Parathyroid adenoma (tissue), 2 donors: ENCODE results near the gene CPO.
"Not testable (repeated sequence)": the region's sequence is repeated elsewhere in the genome, so short reads cannot be mapped to it uniquely, and the experiment has no call there.

Experiments used
- H2AFZ ChIP-seq: fragments of 300-600 bp; sonication (generic); one replicate; pipeline ENCODE4 v1.7.0; 2017; ENCODE audit warnings: antibody characterized with exemption, mild to moderate bottlenecking
- H3K27ac ChIP-seq: fragments of 300-600 bp; sonication (generic); one replicate; pipeline ENCODE4 v1.7.0; 2017
- H3K27me3 ChIP-seq: fragments of 300-600 bp; sonication (generic); one replicate; pipeline ENCODE4 v1.7.0; 2017; ENCODE audit warnings: low read length; ENCODE audit not compliant: control insufficient read depth, insufficient read depth
- H3K36me3 ChIP-seq: fragments of 300-600 bp; sonication (generic); one replicate; pipeline ENCODE4 v1.7.0; 2017; ENCODE audit warnings: low read length; ENCODE audit not compliant: control insufficient read depth, insufficient read depth
- H3K4me1 ChIP-seq: fragments of 300-600 bp; sonication (generic); one replicate; pipeline ENCODE4 v1.7.0; 2017; ENCODE audit warnings: control low read depth
- H3K4me2 ChIP-seq: fragments of 300-600 bp; sonication (generic); one replicate; pipeline ENCODE4 v1.7.0; 2017; ENCODE audit warnings: low read length
- H3K4me3 ChIP-seq: fragments of 300-600 bp; sonication (generic); one replicate; pipeline ENCODE4 v1.7.0; 2017; ENCODE audit warnings: low read depth, low read length
- H3K79me2 ChIP-seq: fragments of 300-600 bp; sonication (generic); one replicate; pipeline ENCODE4 v1.7.0; 2017; ENCODE audit warnings: control low read depth
- H3K9ac ChIP-seq: fragments of 300-600 bp; sonication (generic); one replicate; pipeline ENCODE4 v1.7.0; 2017; ENCODE audit warnings: mild to moderate bottlenecking
- H3K9me3 ChIP-seq: fragments of 300-600 bp; sonication (generic); one replicate; pipeline ENCODE4 v1.7.0; 2017; ENCODE audit warnings: low read length; ENCODE audit not compliant: control insufficient read depth
- CTCF ChIP-seq: fragments of 300-600 bp; sonication (generic); IDR thresholded peaks from one replicate; pipeline ENCODE4 v1.7.0; 2017; ENCODE audit warnings: antibody characterized with exemption, mild to moderate bottlenecking
- donor health status: primary hyperparathyroidism.

The CPO gene

GRCh38 chr2:206937555-206937954 lies 1.8 kb upstream of the CPO start:
- no peak for TF ChIP-seq CTCF
- no peak overlapping the region for H3K9ac ChIP-seq
- no peaks in the 10 kb centered on the region for H3K9me3 ChIP-seq
- no peak overlapping the region for H2AFZ ChIP-seq
- no peak overlapping the region for H3K4me2 ChIP-seq
- H3K36me3 ChIP-seq, result no peaks in the 10 kb centered on the region
- no peaks in the 10 kb centered on the region for H3K27me3 ChIP-seq
- H3K4me3 ChIP-seq, result no peak overlapping the region
- no peak overlapping the region for H3K27ac ChIP-seq
- peaks cover 3% of the 10 kb centered on the region for H3K4me1 ChIP-seq
- no peaks in the 10 kb centered on the region for H3K79me2 ChIP-seq

DNA sequence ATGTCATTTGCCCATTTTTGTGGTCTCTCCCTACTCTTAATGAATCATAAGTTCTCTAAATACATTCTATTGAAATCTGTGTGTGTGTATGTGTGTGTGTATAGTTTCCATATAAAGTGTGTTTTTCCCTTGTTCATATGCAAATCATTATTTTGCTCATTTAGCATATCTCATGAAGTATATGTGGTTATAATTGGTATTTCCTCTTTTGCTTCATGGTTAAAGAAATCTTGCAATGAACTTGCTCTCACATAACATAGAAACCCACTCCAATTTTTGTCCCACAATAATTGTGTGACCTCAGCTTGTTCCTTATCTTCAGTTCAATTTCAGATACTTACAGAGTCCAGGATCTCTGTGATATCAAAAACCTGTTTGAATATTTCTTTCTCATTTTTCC lies 1.2 kb downstream of the CPO start:
- Histone ChIP-seq H3K9ac (no peak overlapping the region), H3K4me2 (no peak overlapping the region), H3K27me3 (no peaks in the 10 kb centered on the region), H3K27ac (no peak overlapping the region), H3K9me3 (no peaks in the 10 kb centered on the region), H3K4me3 (no peak overlapping the region), H3K4me1 (peaks cover 3% of the 10 kb centered on the region), H3K36me3 (no peaks in the 10 kb centered on the region), H2AFZ (no peak overlapping the region), H3K79me2 (no peaks in the 10 kb centered on the region)
- no peak for TF ChIP-seq CTCF

DNA sequence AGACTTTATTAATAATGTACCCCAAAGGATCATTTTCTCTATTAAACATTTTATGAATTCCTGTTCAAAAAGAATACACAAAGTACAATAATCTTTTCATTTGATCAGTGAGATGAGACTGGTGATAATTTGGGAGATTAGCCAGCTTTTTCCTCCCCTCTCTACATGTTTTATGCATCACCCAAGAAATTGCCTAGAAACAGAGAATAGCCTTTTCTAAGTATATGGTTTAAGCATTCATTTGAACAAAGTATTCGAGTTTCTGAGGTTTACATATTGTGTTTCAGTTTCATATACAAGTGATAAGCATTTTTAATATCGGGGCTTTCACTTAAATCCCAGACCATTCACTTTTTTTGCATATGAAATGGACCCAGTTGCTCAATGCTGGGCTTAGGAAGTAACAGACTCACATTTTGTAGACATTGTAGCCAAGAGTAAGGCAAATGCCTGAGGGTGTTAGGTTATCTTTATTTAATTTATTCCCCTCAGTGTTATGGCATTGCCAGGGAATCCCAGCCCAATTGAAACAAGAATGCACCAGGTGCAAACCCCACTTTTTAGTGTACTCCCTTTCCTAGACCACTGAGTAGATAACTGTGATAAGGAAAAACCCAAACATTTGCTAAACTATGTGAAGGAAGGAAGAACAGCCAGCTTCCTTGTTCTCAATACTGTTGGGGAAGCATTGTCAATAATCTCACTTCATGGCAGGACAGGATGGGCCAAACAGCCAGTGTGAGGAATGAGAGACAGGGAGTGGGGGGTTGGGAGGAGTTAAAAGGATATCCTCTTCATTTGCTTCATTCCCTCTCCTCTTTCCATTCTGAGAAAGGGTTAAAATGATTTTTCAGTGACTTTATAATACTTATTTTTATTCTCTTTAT lies 3.5 kb downstream of the CPO start:
- Histone ChIP-seq H3K27ac (no peak overlapping the region), H3K9me3 (no peaks in the 10 kb centered on the region), H3K27me3 (no peaks in the 10 kb centered on the region), H2AFZ (no peak overlapping the region), H3K9ac (no peak overlapping the region), H3K4me3 (no peak overlapping the region), H3K4me2 (no peak overlapping the region), H3K4me1 (no peaks in the 10 kb centered on the region), H3K79me2 (no peaks in the 10 kb centered on the region), H3K36me3 (no peaks in the 10 kb centered on the region)
- TF ChIP-seq CTCF, result no peak

DNA sequence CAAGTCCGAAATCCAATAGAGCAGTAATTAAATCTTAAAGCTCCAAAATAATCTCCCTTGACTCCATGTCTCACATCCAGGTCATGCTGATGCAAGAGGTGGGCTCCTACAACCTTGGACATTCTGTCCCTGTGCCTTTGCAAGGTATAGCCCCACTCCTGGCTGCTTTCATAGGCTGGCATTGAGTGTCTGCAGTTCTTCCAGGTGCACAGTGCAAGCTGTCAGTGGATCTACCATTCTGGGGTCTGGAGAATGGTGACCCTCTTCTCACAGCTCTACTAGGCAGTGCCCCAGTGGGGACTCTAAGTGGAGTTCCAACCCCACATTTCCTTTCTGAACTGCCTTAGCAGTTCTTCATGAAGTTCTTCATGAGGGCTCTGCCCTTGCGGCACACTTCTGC lies 14.1 kb downstream of the CPO start:
- not testable (repeated sequence) for H2AFZ ChIP-seq, H3K27me3 ChIP-seq, H3K9me3 ChIP-seq, H3K9ac ChIP-seq, H3K4me2 ChIP-seq, H3K79me2 ChIP-seq, H3K27ac ChIP-seq, H3K36me3 ChIP-seq, H3K4me3 ChIP-seq, H3K4me1 ChIP-seq

GRCh38 chr2:206955253-206955652 lies 15.9 kb downstream of the CPO start:
- Histone ChIP-seq H2AFZ (no peak overlapping the region), H3K9me3 (no peaks in the 10 kb centered on the region), H3K4me2 (no peak overlapping the region), H3K36me3 (no peaks in the 10 kb centered on the region), H3K9ac (no peak overlapping the region), H3K4me3 (no peak overlapping the region), H3K27ac (no peak overlapping the region), H3K79me2 (no peaks in the 10 kb centered on the region), H3K4me1 (no peaks in the 10 kb centered on the region), H3K27me3 (no peaks in the 10 kb centered on the region)
- no peak for TF ChIP-seq CTCF
